AG09309 (cell line): ENCODE results near the gene TNFRSF19.

Experiments used
- DNase-seq: peaks from one replicate; pipeline ENCODE4 v3.0.0-alpha.2; 2010; ENCODE audit warnings: low read depth
- H3K4me3 ChIP-seq: 2 replicates; pipeline ENCODE4 v1.5.1; 2011; ENCODE audit warnings: mild to moderate bottlenecking, low read depth, low read length, moderate library complexity; ENCODE audit not compliant: control insufficient read depth
- CTCF ChIP-seq: IDR thresholded peaks from 2 replicates; pipeline ENCODE4 v1.5.1; 2011; ENCODE audit warnings: mild to moderate bottlenecking, low read depth, low read length, inconsistent platforms; ENCODE audit not compliant: insufficient read depth, control insufficient read depth; ENCODE audit errors: missing control alignments

Gene TNFRSF19

DNA sequence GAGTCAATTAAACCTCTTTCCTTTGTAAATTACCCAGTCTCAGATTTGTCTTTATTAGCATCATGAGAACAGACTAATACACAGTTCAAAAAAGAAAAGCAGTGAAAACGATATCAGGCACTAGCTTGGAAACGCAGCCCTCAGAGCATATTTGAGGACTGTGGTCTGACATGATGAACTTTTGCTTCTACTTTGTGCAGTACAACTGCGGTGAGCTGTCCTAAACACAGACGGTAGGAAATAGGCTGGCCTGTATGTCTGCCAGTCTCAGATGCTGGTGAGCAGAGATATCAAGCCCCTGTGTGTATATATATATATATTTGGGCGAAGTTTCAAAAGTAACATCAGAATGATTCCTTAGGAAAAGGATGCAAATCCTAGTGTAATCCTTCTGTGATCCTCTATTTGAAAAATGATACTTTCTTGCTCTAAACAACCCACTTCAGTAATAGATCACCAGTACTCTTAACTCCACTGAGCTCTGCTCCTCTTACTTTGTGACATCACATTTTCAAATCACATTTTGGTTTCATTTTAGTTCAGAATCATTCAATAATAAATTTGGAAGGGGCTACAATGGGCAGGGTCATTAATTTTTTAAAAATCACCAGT is 74.4 kb downstream of the TNFRSF19 start:
- DNase-seq = no peak
- TF ChIP-seq CTCF = no peak

GRCh38 chr13:23645851-23646250 is 75.6 kb downstream of the TNFRSF19 start:
- no peak for TF ChIP-seq CTCF
- no peak for DNase-seq
- no peak overlapping the region for H3K4me3 ChIP-seq

More for the DNA sequence above, 74.4 kb downstream of the TNFRSF19 start:
- no peak overlapping the region for H3K4me3 ChIP-seq

DNA sequence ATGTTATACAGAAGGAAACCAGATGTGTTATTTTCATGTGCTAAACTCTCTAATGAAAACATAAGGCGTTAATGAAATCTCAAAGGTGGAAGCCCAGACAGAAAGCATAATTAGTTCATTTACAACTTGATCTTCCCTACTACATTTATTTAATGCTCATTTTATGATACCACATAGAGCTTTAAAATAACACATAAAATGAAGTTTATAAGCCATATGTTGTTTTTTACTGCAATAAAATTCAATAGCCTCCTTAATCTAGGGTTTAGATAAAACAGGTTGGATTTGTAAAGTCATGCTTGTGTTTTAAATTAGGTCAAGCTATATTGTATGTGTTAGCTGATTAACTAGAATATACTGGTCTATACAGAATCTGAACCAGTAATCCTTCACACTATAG is 81.2 kb downstream of the TNFRSF19 start:
- no peak for DNase-seq
- TF ChIP-seq CTCF = no peak
- H3K4me3 ChIP-seq = no peak overlapping the region

GRCh38 chr13:23651887-23652286 is 81.7 kb downstream of the TNFRSF19 start:
- DNase-seq = no peak
- no peak for TF ChIP-seq CTCF
- H3K4me3 ChIP-seq = no peak overlapping the region

DNA sequence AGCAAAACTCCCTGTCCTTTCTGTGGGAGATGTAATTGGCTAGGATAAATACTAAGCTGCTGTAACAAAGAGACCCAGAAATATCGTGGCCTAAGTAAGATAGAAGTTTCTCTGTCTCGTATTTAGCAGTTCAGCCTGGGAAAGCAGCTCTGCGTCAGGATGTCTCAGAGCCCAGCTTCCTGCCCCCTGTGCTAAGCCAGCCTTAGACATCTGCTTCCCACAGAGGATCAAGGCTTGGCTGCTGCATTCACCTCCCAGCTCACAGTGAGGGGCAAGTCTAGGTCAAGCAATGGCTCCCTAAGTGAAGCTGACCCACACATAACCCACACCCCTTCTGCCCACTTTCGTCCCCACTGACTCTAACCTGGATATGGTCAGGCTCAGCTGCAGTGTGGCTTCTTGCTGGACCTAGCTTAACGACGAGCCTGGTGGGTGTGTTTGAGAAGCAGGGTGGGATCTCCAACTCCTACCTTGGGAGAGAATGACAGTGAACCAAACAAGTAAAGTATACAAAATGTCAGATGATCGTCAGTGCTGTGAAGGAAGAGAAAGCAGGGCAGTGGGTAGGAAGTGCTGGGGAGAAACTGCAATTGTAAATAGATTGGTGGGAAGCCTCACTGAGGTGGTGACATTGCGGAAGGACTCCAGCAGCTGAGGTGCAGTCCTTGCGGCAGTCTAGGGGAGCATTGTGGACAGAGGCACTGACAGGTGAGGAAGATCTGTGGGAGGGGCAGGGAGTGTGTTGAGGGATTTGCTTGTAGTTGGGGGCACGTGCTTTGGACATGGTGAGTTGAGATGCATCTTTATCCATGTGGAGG is 82.9 kb downstream of the TNFRSF19 start:
- no peak for TF ChIP-seq CTCF
- no peak overlapping the region for H3K4me3 ChIP-seq
- no peak for DNase-seq

GRCh38 chr13:23654111-23655110 is 84.2 kb downstream of the TNFRSF19 start:
- no peak for TF ChIP-seq CTCF
- DNase-seq = no peak
- H3K4me3 ChIP-seq = no peak overlapping the region
